WTC11 (cell line): Measurements from ENCODE around the gene IL1RAP. TPM values are rescaled to one million over a fixed set of nuclear protein-coding genes. Genes with fewer than 3 reads are reported as not detected.
A peak's percentile ranks its signal among the peaks of the same experiment; 100 is the strongest.

Experiments
- ATAC-seq: fragments of 200-7000 bp; cut with Tn5 transposase; 2 replicates; pipeline ENCODE4 v1.10.0; 2021; ENCODE audit warnings: mild to moderate bottlenecking, moderate library complexity
- CTCF ChIA-PET: fragments of 300-600 bp; sonication (Branson Sonifier 250); formaldehyde crosslinking; loops from one replicate; lab custom pipeline; 2021; ENCODE audit warnings: antibody characterized with exemption; lab: Charles Lee
- POLR2A ChIA-PET: fragments of 350-600 bp; sonication (Branson Sonifier 250); formaldehyde crosslinking; loops from one replicate; lab custom pipeline; 2021; ENCODE audit warnings: antibody characterized with exemption; lab: Charles Lee
- DNase-seq: peaks from one replicate; pipeline ENCODE4 v3.0.0; 2021; ENCODE audit warnings: low spot score
- H3K27ac Mint-ChIP-seq: 2 replicates; pipeline ENCODE4 v1.8.0; 2021; ENCODE audit warnings: mixed read lengths
- H3K27me3 Mint-ChIP-seq: 2 replicates; pipeline ENCODE4 v1.8.0; 2021; ENCODE audit warnings: low read depth, mild to moderate bottlenecking, moderate library complexity, mixed read lengths
- H3K36me3 Mint-ChIP-seq: 2 replicates; pipeline ENCODE4 v1.8.0; 2021; ENCODE audit warnings: mixed read lengths
- H3K4me1 Mint-ChIP-seq: 2 replicates; pipeline ENCODE4 v1.8.0; 2022; ENCODE audit warnings: mixed read lengths
- H3K4me3 Mint-ChIP-seq: 2 replicates; pipeline ENCODE4 v1.8.0; 2021; ENCODE audit warnings: mild to moderate bottlenecking, moderate library complexity, mixed read lengths
- H3K9me3 Mint-ChIP-seq: 2 replicates; pipeline ENCODE4 v1.8.0; 2021; ENCODE audit warnings: mixed read lengths
- ATF1 ChIP-seq: sonication (generic); formaldehyde crosslinking; IDR thresholded peaks from 2 replicates; pipeline ENCODE4 v1.8.1; 2023; ENCODE audit warnings: mild to moderate bottlenecking, moderate library complexity, missing genetic modification reagents
- FOXJ3 ChIP-seq: sonication (generic); formaldehyde crosslinking; IDR thresholded peaks from 2 replicates; pipeline ENCODE4 v1.9.0; 2021; ENCODE audit warnings: missing genetic modification reagents, mild to moderate bottlenecking, borderline replicate concordance
- FOXP1 ChIP-seq: sonication (generic); formaldehyde crosslinking; IDR thresholded peaks from 2 replicates; pipeline ENCODE4 v1.8.0; 2022; ENCODE audit warnings: missing genetic modification reagents, mild to moderate bottlenecking, moderate library complexity, borderline replicate concordance
- SMAD3 ChIP-seq: sonication (generic); formaldehyde crosslinking; IDR thresholded peaks from 2 replicates; pipeline ENCODE4 v1.8.0; 2022; ENCODE audit warnings: missing genetic modification reagents, mild to moderate bottlenecking, borderline replicate concordance
- SOX15 ChIP-seq: fragments of 250-450 bp; sonication (Bioruptor Pico); IDR thresholded peaks from 2 replicates; pipeline ENCODE4 v1.9.0; 2021; ENCODE audit warnings: mild to moderate bottlenecking
- TEAD1 ChIP-seq: sonication (generic); formaldehyde crosslinking; IDR thresholded peaks from 2 replicates; pipeline ENCODE4 v1.8.0; 2022; ENCODE audit warnings: mild to moderate bottlenecking, missing genetic modification reagents
- ZNF121 ChIP-seq: sonication (generic); formaldehyde crosslinking; IDR thresholded peaks from 2 replicates; pipeline ENCODE4 v1.8.0; 2023; ENCODE audit warnings: missing genetic modification reagents
- total RNA-seq: library from RNA; stranded (reverse); gene quantifications from 3 replicates; pipeline ENCODE4 v1.2.3, GENCODE V29; 2021
- TF ChIP-seq, protein P1 (sequence below): sonication (generic); formaldehyde crosslinking; IDR thresholded peaks from 2 replicates; pipeline ENCODE4 v1.8.1; 2023; ENCODE audit warnings: mild to moderate bottlenecking, moderate library complexity, missing genetic modification reagents
- TF ChIP-seq, protein P2 (sequence below): sonication (generic); formaldehyde crosslinking; IDR thresholded peaks from 2 replicates; pipeline ENCODE4 v1.8.1; 2023; ENCODE audit warnings: mild to moderate bottlenecking, missing genetic modification reagents
- TF ChIP-seq, protein P3 (sequence below): sonication (generic); formaldehyde crosslinking; IDR thresholded peaks from 2 replicates; pipeline ENCODE4 v1.8.1; 2022; ENCODE audit warnings: mild to moderate bottlenecking, moderate library complexity, missing genetic modification reagents
- TF ChIP-seq, protein P4 (sequence below): sonication (generic); formaldehyde crosslinking; IDR thresholded peaks from 2 replicates; pipeline ENCODE4 v1.8.0; 2023; ENCODE audit warnings: missing genetic modification reagents
- TF ChIP-seq, protein P5 (sequence below): fragments of 250-450 bp; sonication (Bioruptor Pico); IDR thresholded peaks from 2 replicates; pipeline ENCODE4 v1.9.0; 2021; ENCODE audit warnings: mild to moderate bottlenecking, borderline replicate concordance

Gene IL1RAP
- total RNA-seq, 1 experiment from 2014 or later = 4.5 TPM

DNA sequence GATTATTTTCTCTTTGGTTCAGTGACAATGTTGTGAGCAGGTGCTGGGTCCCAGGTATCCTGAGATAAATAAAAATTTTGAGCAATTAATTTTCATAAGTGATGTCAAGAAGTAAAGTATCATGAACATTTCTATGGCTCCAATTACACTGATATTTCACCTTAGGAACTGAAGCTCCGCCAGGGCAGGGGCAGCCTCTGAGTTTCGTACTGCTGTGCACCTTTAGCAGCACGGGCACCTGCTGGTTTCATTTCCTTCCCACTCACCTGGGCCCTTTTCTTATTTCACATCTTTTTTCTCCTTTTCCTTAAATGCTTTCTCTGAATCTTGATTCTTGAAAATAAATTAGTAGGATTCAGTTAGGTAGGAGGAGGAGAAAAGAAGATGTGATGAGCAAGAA, 1.2 kb upstream of the IL1RAP start:
- ChIA-PET CTCF (interaction anchor here (1.0 to 1.7 kb wide), 9 partner anchors 9 to 552 kb away, joined by 3 to 10 read pairs (median 5); partner anchors contain the start of gene CLDN1), POLR2A (no interaction called here)
- no peaks in the 10 kb centered on the region for H3K36me3 Mint-ChIP-seq
- no peak for DNase-seq
- peaks cover 34% of the 10 kb centered on the region for H3K27me3 Mint-ChIP-seq
- no peak for ATAC-seq
- H3K27ac Mint-ChIP-seq = no peak overlapping the region
- no peak for TF ChIP-seq ZNF121
- TF ChIP-seq, all 79 proteins: peak for 0
- H3K4me1 Mint-ChIP-seq = peaks cover 22% of the 10 kb centered on the region
- no peaks in the 10 kb centered on the region for H3K9me3 Mint-ChIP-seq
- H3K4me3 Mint-ChIP-seq = peak overlapping the region; percentile 83

DNA sequence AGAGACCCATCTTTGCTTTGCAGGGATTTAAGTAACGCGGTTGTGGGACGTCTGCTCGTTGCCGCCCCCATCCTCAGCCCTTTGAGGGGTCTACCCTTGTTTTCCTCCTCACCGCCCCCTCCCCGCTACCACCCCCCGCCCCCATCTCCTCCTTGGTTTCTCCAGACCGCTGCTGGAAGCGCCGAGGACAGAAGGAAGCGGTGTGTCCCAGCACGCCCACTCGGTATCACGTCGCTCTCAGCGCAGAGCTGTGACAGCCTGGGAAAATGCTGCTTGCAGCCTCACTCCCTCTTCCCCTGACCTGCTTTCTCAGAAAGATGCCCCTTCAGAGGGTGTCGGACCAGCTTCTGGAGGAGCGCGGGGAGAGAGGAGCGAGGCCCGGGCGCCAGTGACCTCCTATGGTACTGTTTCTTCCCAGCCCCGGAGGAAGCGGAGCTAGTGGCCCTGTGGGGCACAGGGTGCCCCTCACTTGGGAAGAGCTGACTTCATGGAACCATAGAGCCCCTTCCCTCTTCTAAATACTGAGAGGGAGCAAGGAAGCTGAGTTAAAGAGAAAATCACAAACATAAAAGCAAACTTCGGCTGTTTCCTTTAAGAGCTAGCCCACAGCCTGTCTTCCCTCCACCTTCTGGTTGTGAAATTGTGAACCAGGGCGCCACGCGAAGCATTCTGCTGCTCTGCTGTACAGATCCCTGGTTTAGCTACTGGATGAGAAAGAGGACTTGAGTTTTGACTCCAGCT, 698 bp downstream of the IL1RAP start:
- Mint-ChIP-seq H3K27ac (no peak overlapping the region), H3K4me1 (peaks cover 15% of the 10 kb centered on the region), H3K36me3 (peaks cover 5% of the 10 kb centered on the region; the same call in 1 of the 2 replicates), H3K4me3 (peak overlapping the region; percentile 83), H3K27me3 (peaks cover 37% of the 10 kb centered on the region), H3K9me3 (peaks cover 9% of the 10 kb centered on the region)
- ATAC-seq = peak; percentile 11
- TF ChIP-seq, protein P1, sequence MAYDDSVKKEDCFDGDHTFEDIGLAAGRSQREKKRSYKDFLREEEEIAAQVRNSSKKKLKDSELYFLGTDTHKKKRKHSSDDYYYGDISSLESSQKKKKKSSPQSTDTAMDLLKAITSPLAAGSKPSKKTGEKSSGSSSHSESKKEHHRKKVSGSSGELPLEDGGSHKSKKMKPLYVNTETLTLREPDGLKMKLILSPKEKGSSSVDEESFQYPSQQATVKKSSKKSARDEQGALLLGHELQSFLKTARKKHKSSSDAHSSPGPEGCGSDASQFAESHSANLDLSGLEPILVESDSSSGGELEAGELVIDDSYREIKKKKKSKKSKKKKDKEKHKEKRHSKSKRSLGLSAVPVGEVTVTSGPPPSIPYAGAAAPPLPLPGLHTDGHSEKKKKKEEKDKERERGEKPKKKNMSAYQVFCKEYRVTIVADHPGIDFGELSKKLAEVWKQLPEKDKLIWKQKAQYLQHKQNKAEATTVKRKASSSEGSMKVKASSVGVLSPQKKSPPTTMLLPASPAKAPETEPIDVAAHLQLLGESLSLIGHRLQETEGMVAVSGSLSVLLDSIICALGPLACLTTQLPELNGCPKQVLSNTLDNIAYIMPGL (CRISPR knock-in tag) = 0 out of 2 replicates have a peak, but pooled peaks have one; percentile 6
- TF ChIP-seq, protein P2, sequence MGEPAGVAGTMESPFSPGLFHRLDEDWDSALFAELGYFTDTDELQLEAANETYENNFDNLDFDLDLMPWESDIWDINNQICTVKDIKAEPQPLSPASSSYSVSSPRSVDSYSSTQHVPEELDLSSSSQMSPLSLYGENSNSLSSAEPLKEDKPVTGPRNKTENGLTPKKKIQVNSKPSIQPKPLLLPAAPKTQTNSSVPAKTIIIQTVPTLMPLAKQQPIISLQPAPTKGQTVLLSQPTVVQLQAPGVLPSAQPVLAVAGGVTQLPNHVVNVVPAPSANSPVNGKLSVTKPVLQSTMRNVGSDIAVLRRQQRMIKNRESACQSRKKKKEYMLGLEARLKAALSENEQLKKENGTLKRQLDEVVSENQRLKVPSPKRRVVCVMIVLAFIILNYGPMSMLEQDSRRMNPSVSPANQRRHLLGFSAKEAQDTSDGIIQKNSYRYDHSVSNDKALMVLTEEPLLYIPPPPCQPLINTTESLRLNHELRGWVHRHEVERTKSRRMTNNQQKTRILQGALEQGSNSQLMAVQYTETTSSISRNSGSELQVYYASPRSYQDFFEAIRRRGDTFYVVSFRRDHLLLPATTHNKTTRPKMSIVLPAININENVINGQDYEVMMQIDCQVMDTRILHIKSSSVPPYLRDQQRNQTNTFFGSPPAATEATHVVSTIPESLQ (CRISPR knock-in tag) = no peak
- TF ChIP-seq, protein P3, sequence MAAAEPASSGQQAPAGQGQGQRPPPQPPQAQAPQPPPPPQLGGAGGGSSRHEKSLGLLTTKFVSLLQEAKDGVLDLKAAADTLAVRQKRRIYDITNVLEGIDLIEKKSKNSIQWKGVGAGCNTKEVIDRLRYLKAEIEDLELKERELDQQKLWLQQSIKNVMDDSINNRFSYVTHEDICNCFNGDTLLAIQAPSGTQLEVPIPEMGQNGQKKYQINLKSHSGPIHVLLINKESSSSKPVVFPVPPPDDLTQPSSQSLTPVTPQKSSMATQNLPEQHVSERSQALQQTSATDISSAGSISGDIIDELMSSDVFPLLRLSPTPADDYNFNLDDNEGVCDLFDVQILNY (CRISPR knock-in tag) = no peak
- TF ChIP-seq TEAD1 (CRISPR knock-in tag) (no peak), SOX15 (no peak), FOXP1 (no peak)
- TF ChIP-seq, protein P4, sequence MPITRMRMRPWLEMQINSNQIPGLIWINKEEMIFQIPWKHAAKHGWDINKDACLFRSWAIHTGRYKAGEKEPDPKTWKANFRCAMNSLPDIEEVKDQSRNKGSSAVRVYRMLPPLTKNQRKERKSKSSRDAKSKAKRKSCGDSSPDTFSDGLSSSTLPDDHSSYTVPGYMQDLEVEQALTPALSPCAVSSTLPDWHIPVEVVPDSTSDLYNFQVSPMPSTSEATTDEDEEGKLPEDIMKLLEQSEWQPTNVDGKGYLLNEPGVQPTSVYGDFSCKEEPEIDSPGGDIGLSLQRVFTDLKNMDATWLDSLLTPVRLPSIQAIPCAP (CRISPR knock-in tag) = no peak
- DNase-seq = peak; percentile 25
- CTCF ChIA-PET = interaction anchor here (0.6 to 2.1 kb wide), 17 partner anchors 11 to 394 kb away, joined by 3 to 10 read pairs (median 3); partner anchors contain the start of genes CLDN1 and P3H2
- POLR2A ChIA-PET = interaction anchor here (0.5 kb wide), 1 partner anchor 39 kb away, joined by 3 read pairs; no protein-coding TSS in a partner anchor

DNA sequence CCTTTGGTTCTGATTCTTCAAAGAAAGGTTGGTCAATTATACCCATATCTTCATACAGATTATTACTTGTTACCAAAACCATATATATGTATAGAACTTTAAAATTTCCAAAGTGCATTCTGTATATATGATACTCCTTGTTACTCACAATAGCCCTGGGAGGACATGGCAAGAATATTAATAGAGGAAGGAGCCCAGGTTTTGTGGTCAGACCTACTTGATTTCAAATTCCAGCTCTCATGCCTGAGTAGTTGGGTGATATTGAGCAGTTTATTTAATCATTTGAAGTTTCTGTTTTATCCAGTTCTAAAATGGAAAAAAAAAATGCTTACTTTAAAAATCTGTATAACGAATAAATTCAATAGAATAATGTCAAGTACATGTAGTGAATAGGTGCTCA, 2.5 kb downstream of the IL1RAP start:
- H3K4me1 Mint-ChIP-seq = peaks cover 16% of the 10 kb centered on the region
- H3K27ac Mint-ChIP-seq = no peak overlapping the region
- no peak for DNase-seq
- ATAC-seq = no peak
- peaks cover 5% of the 10 kb centered on the region; the same call in 1 of the 2 replicates for H3K36me3 Mint-ChIP-seq
- ChIA-PET CTCF (no interaction called here), POLR2A (no interaction called here)
- peaks cover 9% of the 10 kb centered on the region for H3K9me3 Mint-ChIP-seq
- peaks cover 37% of the 10 kb centered on the region for H3K27me3 Mint-ChIP-seq
- no peak overlapping the region for H3K4me3 Mint-ChIP-seq
- TF ChIP-seq, protein P2 (CRISPR knock-in tag) = no peak

DNA sequence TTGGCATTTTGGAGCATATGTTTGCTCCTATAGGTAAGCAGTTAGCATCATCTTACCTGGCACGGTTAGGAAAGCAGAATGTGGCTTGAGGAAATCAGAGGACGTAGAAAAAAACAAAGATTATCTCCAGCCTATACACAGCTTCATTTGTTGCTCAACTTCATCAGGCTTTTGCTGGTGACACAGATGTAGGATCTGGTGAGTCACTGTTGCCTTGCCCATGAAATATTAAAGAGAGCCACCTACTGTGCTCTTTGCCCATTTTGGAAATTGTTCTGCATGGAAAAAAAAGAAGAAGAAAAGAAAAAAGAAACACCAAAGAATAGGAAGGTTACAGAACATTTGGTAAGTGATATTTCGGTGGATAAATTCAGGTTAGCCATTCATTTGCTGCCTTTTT, 3.8 kb downstream of the IL1RAP start:
- DNase-seq = no peak
- POLR2A ChIA-PET = no interaction called here
- peaks cover 37% of the 10 kb centered on the region for H3K27me3 Mint-ChIP-seq
- TF ChIP-seq, protein P5, sequence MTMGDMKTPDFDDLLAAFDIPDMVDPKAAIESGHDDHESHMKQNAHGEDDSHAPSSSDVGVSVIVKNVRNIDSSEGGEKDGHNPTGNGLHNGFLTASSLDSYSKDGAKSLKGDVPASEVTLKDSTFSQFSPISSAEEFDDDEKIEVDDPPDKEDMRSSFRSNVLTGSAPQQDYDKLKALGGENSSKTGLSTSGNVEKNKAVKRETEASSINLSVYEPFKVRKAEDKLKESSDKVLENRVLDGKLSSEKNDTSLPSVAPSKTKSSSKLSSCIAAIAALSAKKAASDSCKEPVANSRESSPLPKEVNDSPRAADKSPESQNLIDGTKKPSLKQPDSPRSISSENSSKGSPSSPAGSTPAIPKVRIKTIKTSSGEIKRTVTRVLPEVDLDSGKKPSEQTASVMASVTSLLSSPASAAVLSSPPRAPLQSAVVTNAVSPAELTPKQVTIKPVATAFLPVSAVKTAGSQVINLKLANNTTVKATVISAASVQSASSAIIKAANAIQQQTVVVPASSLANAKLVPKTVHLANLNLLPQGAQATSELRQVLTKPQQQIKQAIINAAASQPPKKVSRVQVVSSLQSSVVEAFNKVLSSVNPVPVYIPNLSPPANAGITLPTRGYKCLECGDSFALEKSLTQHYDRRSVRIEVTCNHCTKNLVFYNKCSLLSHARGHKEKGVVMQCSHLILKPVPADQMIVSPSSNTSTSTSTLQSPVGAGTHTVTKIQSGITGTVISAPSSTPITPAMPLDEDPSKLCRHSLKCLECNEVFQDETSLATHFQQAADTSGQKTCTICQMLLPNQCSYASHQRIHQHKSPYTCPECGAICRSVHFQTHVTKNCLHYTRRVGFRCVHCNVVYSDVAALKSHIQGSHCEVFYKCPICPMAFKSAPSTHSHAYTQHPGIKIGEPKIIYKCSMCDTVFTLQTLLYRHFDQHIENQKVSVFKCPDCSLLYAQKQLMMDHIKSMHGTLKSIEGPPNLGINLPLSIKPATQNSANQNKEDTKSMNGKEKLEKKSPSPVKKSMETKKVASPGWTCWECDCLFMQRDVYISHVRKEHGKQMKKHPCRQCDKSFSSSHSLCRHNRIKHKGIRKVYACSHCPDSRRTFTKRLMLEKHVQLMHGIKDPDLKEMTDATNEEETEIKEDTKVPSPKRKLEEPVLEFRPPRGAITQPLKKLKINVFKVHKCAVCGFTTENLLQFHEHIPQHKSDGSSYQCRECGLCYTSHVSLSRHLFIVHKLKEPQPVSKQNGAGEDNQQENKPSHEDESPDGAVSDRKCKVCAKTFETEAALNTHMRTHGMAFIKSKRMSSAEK = no peak
- TF ChIP-seq ATF1 (CRISPR knock-in tag) = no peak
- no peak for TF ChIP-seq SMAD3 (CRISPR knock-in tag)
- TF ChIP-seq FOXJ3 (CRISPR knock-in tag) = no peak

More for the DNA sequence above, 3.8 kb downstream of the IL1RAP start:
- CTCF ChIA-PET = no interaction called here
- Mint-ChIP-seq H3K27ac (no peak overlapping the region), H3K4me3 (no peak overlapping the region), H3K36me3 (peaks cover 5% of the 10 kb centered on the region; the same call in 1 of the 2 replicates), H3K9me3 (peaks cover 9% of the 10 kb centered on the region), H3K4me1 (peaks cover 19% of the 10 kb centered on the region)
- ATAC-seq = no peak
